Hippocampal formation (tissue), 2 donors: ENCODE data around the gene LPGAT1.

Experiments
- DNase-seq, 2 donors: peaks; one replicate each; lab custom pipeline; 2025; lab: John Stamatoyannopoulos, UW

LPGAT1 gene

GRCh38 chr1:211762206-211762605, 68.4 kb downstream of the LPGAT1 start:
- DNase-seq: no peak

GRCh38 chr1:211761400-211761799, 69.2 kb downstream of the LPGAT1 start:
- DNase-seq: no peak

GRCh38 chr1:211756471-211757020, 74.0 kb downstream of the LPGAT1 start:
- no peak for DNase-seq

- DNase-seq: no peak
Observed at GRCh38 chr1:211753649-211754251, 76.8 kb downstream of the LPGAT1 start.

GRCh38 chr1:211752951-211753486, 77.5 kb downstream of the LPGAT1 start:
- DNase-seq: no peak

- no peak for DNase-seq
Observed at GRCh38 chr1:211752317-211752716, 78.2 kb downstream of the LPGAT1 start.

GRCh38 chr1:211751438-211751837, 79.1 kb downstream of the LPGAT1 start:
- no peak for DNase-seq

- DNase-seq: no peak
Observed at GRCh38 chr1:211750599-211750998, 80.0 kb downstream of the LPGAT1 start.

- DNase-seq: no peak
Observed at GRCh38 chr1:211749251-211749650, 81.3 kb downstream of the LPGAT1 start.

GRCh38 chr1:211748810-211749209, 81.8 kb downstream of the LPGAT1 start:
- DNase-seq: no peak

GRCh38 chr1:211742889-211743529, 87.6 kb downstream of the LPGAT1 start:
- DNase-seq: no peak

GRCh38 chr1:211742272-211742671, 88.3 kb downstream of the LPGAT1 start:
- peak; percentile 28 to 65 for DNase-seq

GRCh38 chr1:211741788-211742187, 88.8 kb downstream of the LPGAT1 start:
- DNase-seq: no peak

GRCh38 chr1:211741116-211741515, 89.4 kb downstream of the LPGAT1 start:
- DNase-seq: no peak

- DNase-seq: no peak
Observed at GRCh38 chr1:211739671-211740411, 90.7 kb downstream of the LPGAT1 start.

- DNase-seq: no peak
Observed at GRCh38 chr1:211738691-211739301, 91.8 kb downstream of the LPGAT1 start.

GRCh38 chr1:211738096-211738690, 92.4 kb downstream of the LPGAT1 start:
- no peak for DNase-seq

GRCh38 chr1:211737115-211738035, 93.2 kb downstream of the LPGAT1 start:
- peak; percentile 72 to 76 for DNase-seq

- peak; percentile 51 to 61 for DNase-seq
Observed at GRCh38 chr1:211736351-211736915, 94.1 kb downstream of the LPGAT1 start.
